ENCODE measurements around the gene LSM6. TPM values are rescaled to one million over a fixed set of nuclear protein-coding genes. Genes with fewer than 3 reads are reported as not detected.

The LSM6 gene
- total and polyA plus RNA-seq, 10 donors = 38.0 to 122 (median 60.3) TPM

DNA sequence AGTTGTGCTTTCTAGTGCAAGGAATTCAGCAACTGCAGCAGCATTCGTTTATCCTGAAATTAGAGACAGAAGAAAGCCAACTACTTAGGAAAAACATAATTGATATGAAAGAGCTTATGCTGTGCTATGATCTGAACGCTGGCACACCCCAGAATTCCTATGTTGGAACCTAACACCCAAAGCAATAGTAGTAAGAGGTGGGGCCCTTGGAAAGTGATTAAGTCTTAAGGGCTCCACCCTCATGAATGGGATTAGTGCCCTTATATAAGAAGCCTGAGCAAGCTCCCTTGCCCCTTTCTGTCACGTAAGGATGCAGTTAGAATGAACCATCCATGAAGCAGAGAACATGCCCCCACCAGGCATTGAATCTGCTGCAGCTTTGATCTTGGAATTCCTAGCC lies 5.4 kb upstream of the LSM6 start:
- no peaks in the 10 kb centered on the region for H3K9me3 ChIP-seq
- no peaks in the 10 kb centered on the region for H3K36me3 ChIP-seq
- 81 to 94% (median 86%) methylated on average over 3 of the region's 3 CpGs for WGBS, 5 donors
- TF ChIP-seq POLR2AphosphoS5 (IDR thresholded peaks at IDR 0.05) (no peak), POLR2A (IDR thresholded peaks at IDR 0.05) (no peak)
- TF ChIP-seq, protein P1, sequence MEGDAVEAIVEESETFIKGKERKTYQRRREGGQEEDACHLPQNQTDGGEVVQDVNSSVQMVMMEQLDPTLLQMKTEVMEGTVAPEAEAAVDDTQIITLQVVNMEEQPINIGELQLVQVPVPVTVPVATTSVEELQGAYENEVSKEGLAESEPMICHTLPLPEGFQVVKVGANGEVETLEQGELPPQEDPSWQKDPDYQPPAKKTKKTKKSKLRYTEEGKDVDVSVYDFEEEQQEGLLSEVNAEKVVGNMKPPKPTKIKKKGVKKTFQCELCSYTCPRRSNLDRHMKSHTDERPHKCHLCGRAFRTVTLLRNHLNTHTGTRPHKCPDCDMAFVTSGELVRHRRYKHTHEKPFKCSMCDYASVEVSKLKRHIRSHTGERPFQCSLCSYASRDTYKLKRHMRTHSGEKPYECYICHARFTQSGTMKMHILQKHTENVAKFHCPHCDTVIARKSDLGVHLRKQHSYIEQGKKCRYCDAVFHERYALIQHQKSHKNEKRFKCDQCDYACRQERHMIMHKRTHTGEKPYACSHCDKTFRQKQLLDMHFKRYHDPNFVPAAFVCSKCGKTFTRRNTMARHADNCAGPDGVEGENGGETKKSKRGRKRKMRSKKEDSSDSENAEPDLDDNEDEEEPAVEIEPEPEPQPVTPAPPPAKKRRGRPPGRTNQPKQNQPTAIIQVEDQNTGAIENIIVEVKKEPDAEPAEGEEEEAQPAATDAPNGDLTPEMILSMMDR (IDR thresholded peaks at IDR 0.05 in 8 of 11, conservative IDR thresholded peaks at IDR 0.05 in 3 of 11) = no peak
- no peak overlapping the region for H3K4me3 ChIP-seq
- no peaks in the 10 kb centered on the region for H3K27me3 ChIP-seq (replicated peaks in 1 of 7)
- intact Hi-C loops (cut with DNase I; ENCODE audit: low total_unique reads) = no loop called here
- no peak overlapping the region for H3K27ac ChIP-seq
- H3K4me1 ChIP-seq = peaks cover 0 to 5% (median 3%) of the 10 kb centered on the region in 6 donors
- no peak for DNase-seq

DNA sequence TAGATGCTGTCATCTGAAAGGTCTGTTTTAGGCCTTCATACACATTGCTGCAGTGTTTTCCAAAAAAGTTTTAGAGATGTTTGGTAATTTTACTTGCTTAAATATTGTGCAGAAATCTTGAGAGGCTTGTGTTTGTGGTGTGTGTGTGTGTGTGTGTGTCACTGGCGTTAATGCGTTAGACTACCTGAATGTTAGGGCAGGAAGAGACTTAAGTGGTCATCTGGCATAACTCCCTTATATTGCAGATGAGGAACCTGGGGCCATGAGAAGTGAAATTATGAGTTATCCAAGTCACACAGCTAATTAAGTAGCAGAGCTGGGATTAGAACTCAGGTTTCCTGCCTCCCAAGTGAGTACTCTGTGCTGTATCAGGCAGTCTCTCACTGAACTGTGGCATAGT lies 1.4 kb downstream of the LSM6 start:
- Histone ChIP-seq H3K9me3 (no peaks in the 10 kb centered on the region), H3K27me3 (replicated peaks in 1 of 7) (no peaks in the 10 kb centered on the region), H3K4me3 (peak overlapping the region; percentile 62 to 92 (median 84)), H3K27ac (no peak overlapping the region), H3K4me1 (peaks cover 26 to 67% (median 55%) of the 10 kb centered on the region in 6 donors), H3K36me3 (peaks cover 0 to 17% (median 0%) of the 10 kb centered on the region in 6 donors)
- WGBS, 5 donors = 31 to 68% (median 39%) methylated on average over 2 of the region's 2 CpGs
- no peak for DNase-seq
- TF ChIP-seq POLR2A (IDR thresholded peaks at IDR 0.05) (no peak), POLR2AphosphoS5 (IDR thresholded peaks at IDR 0.05) (no peak)
- TF ChIP-seq, protein P1 (IDR thresholded peaks at IDR 0.05 in 8 of 11, conservative IDR thresholded peaks at IDR 0.05 in 3 of 11) = no peak
- intact Hi-C loops (cut with DNase I; ENCODE audit: low total_unique reads) = no loop called here

DNA sequence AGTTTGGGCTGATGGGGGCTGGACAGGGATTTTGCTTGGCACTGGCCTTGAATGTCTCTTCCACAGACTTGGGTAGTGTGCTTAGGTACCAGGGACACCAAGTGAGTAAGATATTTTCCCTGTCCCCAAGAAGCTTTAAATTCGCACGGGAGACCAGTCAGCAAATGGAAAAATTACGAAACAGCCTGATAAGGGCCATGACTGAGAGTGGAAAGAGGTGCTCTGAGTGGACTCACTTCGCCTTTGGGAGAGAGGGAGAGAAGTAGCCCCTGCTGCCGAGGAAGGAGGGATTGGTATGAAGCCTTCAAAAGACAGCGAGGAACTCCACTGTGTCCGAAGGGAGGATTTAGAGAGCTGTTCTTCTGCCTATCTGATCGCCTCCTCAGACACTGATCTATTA lies 2.6 kb downstream of the LSM6 start:
- Histone ChIP-seq H3K4me3 (peak overlapping the region in 1 of 8 donors; percentile 4), H3K27me3 (replicated peaks in 1 of 7) (no peaks in the 10 kb centered on the region), H3K9me3 (no peaks in the 10 kb centered on the region), H3K27ac (no peak overlapping the region), H3K36me3 (peaks cover 0 to 25% (median under 1%) of the 10 kb centered on the region in 6 donors), H3K4me1 (peaks cover 26 to 75% (median 57%) of the 10 kb centered on the region in 6 donors)
- 84 to 93% (median 88%) methylated on average over 8 of the region's 8 CpGs for WGBS, 5 donors
- no peak for DNase-seq
- TF ChIP-seq, protein P1 (IDR thresholded peaks at IDR 0.05 in 8 of 11, conservative IDR thresholded peaks at IDR 0.05 in 3 of 11) = no peak
- TF ChIP-seq POLR2AphosphoS5 (IDR thresholded peaks at IDR 0.05) = no peak
- no peak for TF ChIP-seq POLR2A (IDR thresholded peaks at IDR 0.05)
- intact Hi-C loops (cut with DNase I; ENCODE audit: low total_unique reads) = no loop called here

DNA sequence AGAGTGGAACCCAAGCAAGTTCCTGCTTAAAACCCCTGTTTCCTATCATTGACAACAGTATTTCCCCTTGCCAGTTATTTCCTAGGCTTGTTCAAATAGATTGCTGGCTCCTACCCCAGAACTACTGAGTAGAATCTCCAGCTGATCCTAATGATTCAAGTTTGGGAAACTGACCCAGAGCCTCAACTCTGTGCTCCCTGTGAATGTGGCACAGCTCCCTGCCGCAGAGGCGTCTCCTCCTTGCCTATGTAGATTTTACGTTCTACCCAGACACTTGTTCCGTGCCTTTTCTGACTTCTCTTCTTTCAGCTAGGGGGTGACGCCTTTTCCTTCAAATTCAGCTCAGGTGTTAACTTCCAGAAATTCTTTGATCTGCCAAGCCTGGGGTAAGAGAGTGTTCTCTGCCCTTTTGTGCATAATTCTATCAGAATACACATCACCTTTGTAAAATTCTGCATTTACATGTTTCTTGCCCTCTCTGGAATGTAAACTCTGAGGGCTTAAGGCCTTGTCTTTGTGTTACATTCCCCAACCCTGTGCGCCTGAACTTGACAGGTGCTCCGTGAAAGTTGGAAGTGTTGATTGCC lies 4.4 kb downstream of the LSM6 start:
- intact Hi-C loops (cut with DNase I; ENCODE audit: low total_unique reads) = no loop called here

More for the DNA sequence above, 4.4 kb downstream of the LSM6 start:
- Histone ChIP-seq H3K4me1 (peaks cover 26 to 72% (median 57%) of the 10 kb centered on the region in 6 donors), H3K27me3 (replicated peaks in 1 of 7) (no peaks in the 10 kb centered on the region), H3K4me3 (no peak overlapping the region), H3K27ac (peak overlapping the region in 1 of 8 donors; percentile 10), H3K9me3 (no peaks in the 10 kb centered on the region), H3K36me3 (peaks cover 0 to 42% (median 10%) of the 10 kb centered on the region in 6 donors)
- TF ChIP-seq POLR2A (IDR thresholded peaks at IDR 0.05) (no peak), POLR2AphosphoS5 (IDR thresholded peaks at IDR 0.05) (no peak)
- WGBS, 5 donors = 83 to 89% (median 86%) methylated on average over 7 of the region's 7 CpGs
- no peak for DNase-seq
